Neural cell (in vitro differentiated cells): ENCODE results near the gene CAGE1.

ENCODE experiments used
- EP300 ChIP-seq: fragments of 450-650 bp; conservative IDR thresholded peaks from 2 replicates; pipeline ENCODE4 v1.6.1; 2014; ENCODE audit warnings: antibody characterized with exemption, mild to moderate bottlenecking, moderate library complexity; ENCODE audit not compliant: poor library complexity, severe bottlenecking
- MXI1 ChIP-seq: fragments of 450-650 bp; conservative IDR thresholded peaks from 2 replicates; pipeline ENCODE4 v1.6.1; 2014; ENCODE audit warnings: antibody characterized with exemption, mild to moderate bottlenecking; ENCODE audit not compliant: poor library complexity, severe bottlenecking
- POLR2AphosphoS5 ChIP-seq: IDR thresholded peaks from 2 replicates; pipeline ENCODE4 v1.6.1; 2012
- RAD21 ChIP-seq: fragments of 450-650 bp; conservative IDR thresholded peaks from 2 replicates; pipeline ENCODE4 v1.6.1; 2014; ENCODE audit warnings: antibody characterized with exemption, mild to moderate bottlenecking, moderate library complexity
- REST ChIP-seq: IDR thresholded peaks from 2 replicates; pipeline ENCODE4 v1.6.1; 2012; ENCODE audit warnings: borderline replicate concordance
- SMC3 ChIP-seq: fragments of 450-650 bp; conservative IDR thresholded peaks from 2 replicates; pipeline ENCODE4 v1.6.1; 2014; ENCODE audit warnings: antibody characterized with exemption, mild to moderate bottlenecking, moderate library complexity; ENCODE audit not compliant: poor library complexity
- TAF1 ChIP-seq: IDR thresholded peaks from 2 replicates; pipeline ENCODE4 v1.6.1; 2012; ENCODE audit warnings: low read depth
- TF ChIP-seq, protein P1 (sequence below): fragments of 450-650 bp; IDR thresholded peaks from 2 replicates; pipeline ENCODE4 v1.5.1; 2014; ENCODE audit warnings: antibody characterized with exemption, mild to moderate bottlenecking, moderate library complexity; ENCODE audit not compliant: poor library complexity, severe bottlenecking

- TF ChIP-seq POLR2AphosphoS5 (no peak), TAF1 (no peak), REST (no peak), EP300 (no peak), RAD21 (no peak), MXI1 (no peak), SMC3 (no peak)
- TF ChIP-seq, protein P1, sequence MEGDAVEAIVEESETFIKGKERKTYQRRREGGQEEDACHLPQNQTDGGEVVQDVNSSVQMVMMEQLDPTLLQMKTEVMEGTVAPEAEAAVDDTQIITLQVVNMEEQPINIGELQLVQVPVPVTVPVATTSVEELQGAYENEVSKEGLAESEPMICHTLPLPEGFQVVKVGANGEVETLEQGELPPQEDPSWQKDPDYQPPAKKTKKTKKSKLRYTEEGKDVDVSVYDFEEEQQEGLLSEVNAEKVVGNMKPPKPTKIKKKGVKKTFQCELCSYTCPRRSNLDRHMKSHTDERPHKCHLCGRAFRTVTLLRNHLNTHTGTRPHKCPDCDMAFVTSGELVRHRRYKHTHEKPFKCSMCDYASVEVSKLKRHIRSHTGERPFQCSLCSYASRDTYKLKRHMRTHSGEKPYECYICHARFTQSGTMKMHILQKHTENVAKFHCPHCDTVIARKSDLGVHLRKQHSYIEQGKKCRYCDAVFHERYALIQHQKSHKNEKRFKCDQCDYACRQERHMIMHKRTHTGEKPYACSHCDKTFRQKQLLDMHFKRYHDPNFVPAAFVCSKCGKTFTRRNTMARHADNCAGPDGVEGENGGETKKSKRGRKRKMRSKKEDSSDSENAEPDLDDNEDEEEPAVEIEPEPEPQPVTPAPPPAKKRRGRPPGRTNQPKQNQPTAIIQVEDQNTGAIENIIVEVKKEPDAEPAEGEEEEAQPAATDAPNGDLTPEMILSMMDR = no peak
These were observed 75.9 kb downstream of the CAGE1 start for GRCh38 chr6:7313505-7314165.
